Natural killer cell treated with Interleukin-12 subunit alpha and Interleukin-12 subunit beta and Interleukin-15 and Interleukin-18, amount 100 ng/mL, for 72 hours (primary cell): ENCODE results near the gene IRAG1. TPM values are rescaled to one million over a fixed set of nuclear protein-coding genes. Genes with fewer than 3 reads are reported as not detected.

Experiments
- ATAC-seq, 2 donors: fragments of 150-1000 bp; cut with Tn5 transposase in 1 of 2; sonication (Bioruptor Pico), chemical (Tn5 transposase) in 1 of 2; 2 replicates each; pipeline ENCODE4 v1.10.0; 2021
- DNase-seq: peaks from one replicate; pipeline ENCODE4 v3.0.0; 2022; ENCODE audit warnings: low spot score
- H3K27ac Mint-ChIP-seq, 2 donors: 1 replicate in 1 of 2; 2 replicates in 1 of 2; pipeline ENCODE4 v1.8.0; 2022; ENCODE audit warnings: mixed read lengths in 2 of 2, mild to moderate bottlenecking in 1 of 2, moderate library complexity in 1 of 2
- H3K27me3 Mint-ChIP-seq, 2 donors: 1 replicate in 1 of 2; 2 replicates in 1 of 2; pipeline ENCODE4 v1.8.0; 2022; ENCODE audit warnings: mixed read lengths in 2 of 2
- H3K36me3 Mint-ChIP-seq: one replicate; pipeline ENCODE4 v1.8.0; 2022; ENCODE audit warnings: mixed read lengths
- H3K4me1 Mint-ChIP-seq, 2 donors: 1 replicate in 1 of 2; 2 replicates in 1 of 2; pipeline ENCODE4 v1.8.0; 2022; ENCODE audit warnings: low read depth in 2 of 2, mixed read lengths in 2 of 2, mild to moderate bottlenecking in 1 of 2
- H3K4me3 Mint-ChIP-seq: one replicate; pipeline ENCODE4 v1.8.0; 2022; ENCODE audit warnings: mixed read lengths
- H3K9me3 Mint-ChIP-seq: 2 replicates; pipeline ENCODE4 v1.8.0; 2022; ENCODE audit warnings: mixed read lengths
- total RNA-seq, 2 donors: library from RNA; stranded (reverse); gene quantifications; one replicate each; pipeline ENCODE4 v1.2.3, GENCODE V29; 2022

The IRAG1 gene, protein sequence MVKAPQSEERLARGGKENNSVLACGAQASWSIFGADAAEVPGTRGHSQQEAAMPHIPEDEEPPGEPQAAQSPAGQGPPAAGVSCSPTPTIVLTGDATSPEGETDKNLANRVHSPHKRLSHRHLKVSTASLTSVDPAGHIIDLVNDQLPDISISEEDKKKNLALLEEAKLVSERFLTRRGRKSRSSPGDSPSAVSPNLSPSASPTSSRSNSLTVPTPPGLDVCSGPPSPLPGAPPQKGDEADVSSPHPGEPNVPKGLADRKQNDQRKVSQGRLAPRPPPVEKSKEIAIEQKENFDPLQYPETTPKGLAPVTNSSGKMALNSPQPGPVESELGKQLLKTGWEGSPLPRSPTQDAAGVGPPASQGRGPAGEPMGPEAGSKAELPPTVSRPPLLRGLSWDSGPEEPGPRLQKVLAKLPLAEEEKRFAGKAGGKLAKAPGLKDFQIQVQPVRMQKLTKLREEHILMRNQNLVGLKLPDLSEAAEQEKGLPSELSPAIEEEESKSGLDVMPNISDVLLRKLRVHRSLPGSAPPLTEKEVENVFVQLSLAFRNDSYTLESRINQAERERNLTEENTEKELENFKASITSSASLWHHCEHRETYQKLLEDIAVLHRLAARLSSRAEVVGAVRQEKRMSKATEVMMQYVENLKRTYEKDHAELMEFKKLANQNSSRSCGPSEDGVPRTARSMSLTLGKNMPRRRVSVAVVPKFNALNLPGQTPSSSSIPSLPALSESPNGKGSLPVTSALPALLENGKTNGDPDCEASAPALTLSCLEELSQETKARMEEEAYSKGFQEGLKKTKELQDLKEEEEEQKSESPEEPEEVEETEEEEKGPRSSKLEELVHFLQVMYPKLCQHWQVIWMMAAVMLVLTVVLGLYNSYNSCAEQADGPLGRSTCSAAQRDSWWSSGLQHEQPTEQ
- total RNA-seq = not detected

DNA sequence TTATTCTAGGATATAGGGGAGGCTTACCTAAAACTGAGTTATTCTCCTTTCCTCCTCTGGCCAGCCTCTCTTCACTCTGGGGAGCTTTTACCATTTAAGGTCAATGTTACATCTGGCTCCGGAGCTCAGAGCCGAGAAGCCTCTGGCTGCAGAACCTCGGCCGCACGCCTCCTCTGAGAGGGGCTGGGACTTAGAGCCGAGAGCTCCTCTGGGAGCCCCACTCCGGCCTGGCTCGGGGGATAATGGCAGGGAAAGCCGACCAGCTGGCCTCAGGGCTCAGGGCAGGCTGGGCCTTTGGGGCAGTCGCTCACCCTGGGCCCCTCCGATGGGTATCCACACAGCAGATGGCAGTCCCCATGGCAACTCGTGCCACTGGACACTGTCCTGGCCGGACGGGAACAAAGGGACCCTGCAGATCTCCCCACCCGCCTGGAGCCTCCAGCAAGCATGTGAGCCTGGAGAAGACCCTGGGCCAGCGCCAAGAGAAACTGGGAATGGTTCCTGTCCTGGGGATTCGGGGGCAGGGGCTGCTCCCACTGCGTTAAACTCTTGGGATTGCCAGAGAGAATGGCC lies at the start of gene IRAG1:
Gene IRAG1, minus strand, starts transcription at position 247 of the 573 bp plus-strand sequence. Its CDS starts 153 bp downstream, at position 94.
- Mint-ChIP-seq H3K36me3 (no peaks in the 10 kb centered on the region), H3K27ac (no peak within 1 kb of the TSS), H3K4me3 (no peak within 1 kb of the TSS), H3K4me1 (no peaks in the 10 kb centered on the region), H3K27me3 (peaks cover 0 to 8% of the 10 kb centered on the region in 2 donors), H3K9me3 (no peaks in the 10 kb centered on the region)
- DNase-seq (no peak), ATAC-seq (peak; percentile 37 to 41)

DNA sequence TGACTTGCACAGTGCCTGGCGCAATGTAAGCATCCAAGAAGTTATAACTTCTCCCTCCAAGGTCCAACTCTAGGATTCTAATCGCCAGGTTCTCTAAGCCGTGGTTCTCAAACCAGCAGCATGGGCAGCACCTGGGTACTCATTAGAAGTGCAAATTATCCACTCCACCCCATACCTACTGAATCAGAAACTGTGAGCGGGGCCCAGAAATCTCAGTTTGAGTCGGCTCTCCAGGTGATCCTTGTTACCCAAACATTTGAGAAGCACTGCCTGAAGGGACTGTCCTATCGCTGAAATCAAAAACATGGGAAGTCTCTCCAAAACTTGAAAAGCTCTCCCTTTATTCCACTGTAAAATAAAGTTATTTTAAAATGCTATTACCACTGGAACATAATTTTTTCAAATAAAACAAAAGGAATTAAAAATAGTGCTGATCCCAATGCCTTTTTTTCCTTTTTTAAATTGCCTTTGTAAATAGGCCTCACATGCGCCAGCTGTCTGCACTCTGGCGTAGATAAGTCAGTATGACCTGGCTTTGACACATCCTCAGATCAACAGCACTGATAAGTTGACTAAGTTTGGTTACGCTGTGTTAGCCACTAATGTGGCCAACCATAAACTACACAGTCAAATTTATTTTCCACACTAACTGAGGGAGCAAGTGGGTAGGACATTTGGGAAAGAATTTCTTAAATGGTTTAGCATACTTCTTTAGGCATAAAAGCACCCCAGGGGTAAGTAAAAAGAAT lies 49.1 kb upstream of the IRAG1 start:
- ATAC-seq (peak; percentile 91 to 97), DNase-seq (peak; percentile 68)
- peak overlapping the region in 1 of 2 donors; percentile 31 for H3K27ac Mint-ChIP-seq
- H3K4me1 Mint-ChIP-seq = peaks cover 24 to 29% of the 10 kb centered on the region in 2 donors
- no peaks in the 10 kb centered on the region for H3K36me3 Mint-ChIP-seq
- no peaks in the 10 kb centered on the region for H3K9me3 Mint-ChIP-seq
- H3K27me3 Mint-ChIP-seq = peaks cover 0 to 5% of the 10 kb centered on the region in 2 donors
- H3K4me3 Mint-ChIP-seq = peak overlapping the region; percentile 54

DNA sequence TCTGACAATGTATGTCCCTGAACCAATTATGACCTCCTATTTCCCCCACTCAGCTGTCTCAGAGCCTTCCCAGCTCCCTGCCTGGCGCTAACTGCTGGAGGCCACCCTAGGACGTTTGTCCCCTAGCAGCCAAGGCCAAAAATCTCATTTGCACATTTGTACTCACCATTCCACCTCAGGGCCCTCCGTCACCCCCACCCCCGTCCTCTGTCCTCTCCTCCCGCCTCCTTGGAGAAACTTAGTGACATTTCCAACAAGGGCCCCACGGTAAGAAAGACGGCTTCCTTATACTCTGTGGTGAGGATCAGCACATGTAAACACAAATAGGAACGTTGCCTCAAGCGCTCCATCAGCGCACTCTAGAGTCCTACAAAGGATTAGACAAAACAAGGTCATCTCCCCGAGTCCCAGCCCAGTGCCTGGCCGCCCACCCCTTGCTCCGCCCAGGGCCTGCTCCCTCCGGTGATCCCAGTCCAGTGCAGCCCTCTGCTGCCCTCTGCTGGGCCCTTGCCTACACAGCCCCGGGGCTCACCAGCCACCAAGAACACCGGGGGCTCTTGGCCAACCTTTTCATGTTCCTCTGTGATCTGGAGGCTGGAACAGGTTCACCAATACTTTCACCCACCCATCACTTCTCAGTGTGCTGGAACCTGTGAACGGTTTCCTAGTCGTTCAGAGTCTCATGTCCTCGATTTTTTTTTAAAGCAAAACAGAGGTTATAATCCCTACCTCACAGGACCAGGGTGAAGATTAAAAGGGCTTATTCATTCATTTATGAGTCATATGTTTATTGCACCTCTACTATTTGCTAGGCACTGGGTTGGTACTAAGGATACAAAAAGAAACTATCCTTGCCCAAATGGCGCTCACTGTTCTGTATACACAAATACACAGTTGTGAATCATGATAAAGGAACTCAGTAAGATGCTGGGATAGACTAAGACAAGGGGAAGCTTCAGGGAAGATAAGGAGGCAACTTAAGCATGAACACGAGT lies 42.2 kb upstream of the IRAG1 start:
- Mint-ChIP-seq H3K9me3 (no peaks in the 10 kb centered on the region), H3K4me3 (peak overlapping the region; percentile 43), H3K4me1 (peaks cover 10 to 12% of the 10 kb centered on the region in 2 donors), H3K27ac (peak overlapping the region; percentile 4 to 22), H3K36me3 (no peaks in the 10 kb centered on the region), H3K27me3 (peaks cover 3 to 5% of the 10 kb centered on the region in 2 donors)
- DNase-seq (peak; percentile 89), ATAC-seq (peak; percentile 99 to 100)

DNA sequence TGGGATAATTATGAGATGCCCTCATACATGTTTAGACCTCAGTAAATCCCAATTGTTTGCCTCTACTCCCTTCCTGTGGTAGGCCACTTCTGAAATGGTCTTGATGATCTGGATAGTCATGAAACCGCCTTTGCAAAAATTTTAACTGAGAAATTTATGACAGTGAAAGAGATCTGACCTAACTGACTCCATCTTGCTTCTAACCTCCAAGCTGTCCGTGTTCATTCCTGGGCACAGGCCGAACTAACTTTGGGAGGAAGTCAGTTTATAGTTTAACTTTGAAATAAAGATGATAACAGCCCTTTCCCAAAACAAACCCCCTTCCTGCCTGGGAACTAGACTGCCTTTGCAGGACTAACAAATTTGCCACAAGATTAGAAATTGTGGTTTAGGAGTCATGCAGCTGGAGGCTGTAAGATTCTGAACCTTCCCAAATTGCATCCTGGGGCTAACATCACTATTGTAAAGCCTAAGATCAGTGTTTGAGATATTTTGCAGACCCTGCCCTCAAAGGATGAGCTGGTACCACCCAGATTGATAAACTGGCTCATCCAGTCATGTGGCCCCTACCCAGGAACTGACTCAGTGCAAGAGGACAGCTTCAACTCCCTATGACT lies 37.6 kb upstream of the IRAG1 start:
- no peaks in the 10 kb centered on the region for H3K36me3 Mint-ChIP-seq
- peaks cover 8 to 9% of the 10 kb centered on the region in 2 donors for H3K4me1 Mint-ChIP-seq
- DNase-seq = no peak
- ATAC-seq = no peak
- no peaks in the 10 kb centered on the region for H3K9me3 Mint-ChIP-seq
- peaks cover 0 to 6% of the 10 kb centered on the region in 2 donors for H3K27me3 Mint-ChIP-seq
- H3K4me3 Mint-ChIP-seq = no peak overlapping the region
- H3K27ac Mint-ChIP-seq = no peak overlapping the region

DNA sequence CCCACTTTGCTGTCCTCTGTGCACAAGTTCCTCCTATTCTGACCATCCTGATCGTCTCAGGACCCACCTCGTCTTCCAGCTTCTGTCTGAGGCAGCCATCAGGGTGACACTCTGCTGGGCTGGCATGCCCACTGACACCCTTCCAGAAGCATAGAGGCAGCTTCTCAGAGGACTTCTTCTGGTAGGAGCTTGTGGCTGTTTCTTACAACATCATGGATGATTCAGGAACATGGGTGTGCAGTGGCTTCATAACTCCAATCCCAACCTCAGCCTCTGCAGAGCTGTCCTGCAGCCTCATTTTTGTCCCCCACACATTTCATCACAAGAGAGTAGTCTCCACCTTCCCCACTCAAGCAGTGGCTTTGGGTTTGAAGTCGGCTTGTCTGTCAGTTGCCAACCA lies 36.6 kb upstream of the IRAG1 start:
- peaks cover 0 to 8% of the 10 kb centered on the region in 2 donors for H3K4me1 Mint-ChIP-seq
- no peaks in the 10 kb centered on the region for H3K9me3 Mint-ChIP-seq
- no peak overlapping the region for H3K4me3 Mint-ChIP-seq
- ATAC-seq (no peak), DNase-seq (no peak)
- peaks cover 0 to 9% of the 10 kb centered on the region in 2 donors for H3K27me3 Mint-ChIP-seq
- H3K36me3 Mint-ChIP-seq = no peaks in the 10 kb centered on the region
- no peak overlapping the region for H3K27ac Mint-ChIP-seq

DNA sequence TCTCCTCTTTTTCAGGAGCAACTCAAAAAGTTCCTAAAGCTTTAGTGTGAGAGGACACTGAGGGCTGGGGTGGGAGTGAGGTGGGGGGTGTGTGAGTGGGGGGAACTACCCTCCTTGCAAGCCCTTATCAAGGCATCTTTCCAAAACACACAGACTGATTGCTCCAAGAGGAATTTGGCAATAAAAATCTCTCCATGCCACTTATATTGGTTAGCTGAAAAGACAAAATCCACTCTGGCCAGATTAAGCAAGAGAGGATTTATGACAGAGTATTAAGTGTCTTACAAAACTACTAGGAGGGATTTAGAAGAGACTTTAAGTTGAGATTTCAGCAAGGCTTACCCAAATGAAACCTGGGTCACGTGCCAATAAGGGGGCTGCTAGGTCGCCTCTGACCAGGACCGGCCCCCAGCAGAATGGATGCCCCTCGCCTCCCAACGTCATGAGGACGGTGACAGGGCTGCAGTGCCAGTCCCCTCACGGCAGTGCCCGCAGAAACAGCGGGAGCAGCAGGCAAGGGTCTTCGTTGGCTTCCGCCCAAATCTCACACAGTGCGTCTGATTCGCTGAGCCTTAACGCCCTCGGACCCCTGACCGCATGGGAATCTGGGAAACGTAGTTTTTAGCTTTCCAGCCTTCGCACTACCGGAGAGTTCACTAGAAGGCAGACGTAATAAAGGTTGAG lies 35.4 kb upstream of the IRAG1 start:
- DNase-seq = no peak
- no peaks in the 10 kb centered on the region for H3K9me3 Mint-ChIP-seq

DNA sequence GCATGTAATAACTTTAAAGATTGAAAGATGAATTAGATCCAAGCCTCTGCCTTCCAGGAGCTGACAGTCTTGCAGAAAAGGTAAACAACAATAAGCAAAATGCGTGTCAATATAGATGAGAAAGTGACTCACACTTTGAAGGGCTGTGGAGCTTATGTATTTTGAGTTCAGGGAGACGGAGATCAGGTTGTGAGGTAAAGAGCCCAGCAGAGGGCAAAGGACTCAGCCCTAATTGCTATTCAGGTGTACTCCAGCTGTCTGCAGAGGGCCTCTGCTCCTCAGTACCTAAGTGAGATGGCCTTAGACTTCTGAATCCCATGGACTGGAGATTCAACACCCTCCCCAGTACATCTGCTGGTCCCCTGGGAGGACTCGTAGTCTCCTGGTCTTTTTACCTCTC lies 34.6 kb upstream of the IRAG1 start:
- no peak overlapping the region for H3K27ac Mint-ChIP-seq
- DNase-seq (no peak), ATAC-seq (no peak)
- no peak overlapping the region for H3K4me3 Mint-ChIP-seq
- H3K9me3 Mint-ChIP-seq = no peaks in the 10 kb centered on the region
- no peaks in the 10 kb centered on the region for H3K36me3 Mint-ChIP-seq
- peaks cover 0 to 9% of the 10 kb centered on the region in 2 donors for H3K4me1 Mint-ChIP-seq
- H3K27me3 Mint-ChIP-seq = peaks cover 0 to 13% of the 10 kb centered on the region in 2 donors

More for the DNA sequence above, 35.4 kb upstream of the IRAG1 start:
- ATAC-seq = no peak
- Mint-ChIP-seq H3K27ac (no peak overlapping the region), H3K4me1 (peaks cover 0 to 9% of the 10 kb centered on the region in 2 donors), H3K27me3 (peaks cover 0 to 13% of the 10 kb centered on the region in 2 donors), H3K4me3 (no peak overlapping the region), H3K36me3 (no peaks in the 10 kb centered on the region)

DNA sequence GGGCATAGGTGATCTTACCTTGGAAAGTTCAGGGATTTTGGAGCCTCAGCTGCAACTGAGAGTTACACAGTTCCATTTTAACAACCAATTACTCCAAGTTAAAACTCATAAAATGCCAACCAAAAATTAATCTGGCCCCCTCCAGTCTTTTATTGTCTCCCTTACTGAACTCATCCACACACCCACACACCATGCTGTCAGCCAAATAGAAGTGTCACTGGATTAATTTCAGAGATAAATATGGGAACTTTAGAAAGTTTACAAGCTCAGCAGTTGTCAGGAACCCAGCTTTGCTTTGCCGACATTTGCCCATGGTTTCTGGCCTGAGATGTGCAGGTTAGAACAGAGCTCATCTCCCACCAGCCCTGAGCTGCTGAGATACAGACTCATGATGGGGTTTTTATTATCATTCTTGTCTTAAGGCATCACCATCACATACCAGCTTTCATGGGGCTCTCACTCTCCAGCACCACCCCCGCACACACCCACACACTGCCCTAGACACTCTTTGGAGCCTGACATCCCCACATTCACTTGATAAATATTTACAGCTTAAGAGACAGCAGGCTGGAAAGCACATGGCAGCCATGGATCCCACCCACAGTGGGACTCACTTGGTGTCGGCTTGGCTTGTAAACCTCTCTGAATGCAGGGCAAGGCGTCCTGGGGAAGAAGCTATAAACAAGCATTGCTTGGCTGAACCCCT lies 33.7 kb upstream of the IRAG1 start:
- no peak for DNase-seq
- ATAC-seq = no peak
- Mint-ChIP-seq H3K36me3 (no peaks in the 10 kb centered on the region), H3K9me3 (no peaks in the 10 kb centered on the region), H3K4me1 (peaks cover 0 to 9% of the 10 kb centered on the region in 2 donors), H3K27ac (no peak overlapping the region), H3K27me3 (peaks cover 0 to 13% of the 10 kb centered on the region in 2 donors), H3K4me3 (no peak overlapping the region)

DNA sequence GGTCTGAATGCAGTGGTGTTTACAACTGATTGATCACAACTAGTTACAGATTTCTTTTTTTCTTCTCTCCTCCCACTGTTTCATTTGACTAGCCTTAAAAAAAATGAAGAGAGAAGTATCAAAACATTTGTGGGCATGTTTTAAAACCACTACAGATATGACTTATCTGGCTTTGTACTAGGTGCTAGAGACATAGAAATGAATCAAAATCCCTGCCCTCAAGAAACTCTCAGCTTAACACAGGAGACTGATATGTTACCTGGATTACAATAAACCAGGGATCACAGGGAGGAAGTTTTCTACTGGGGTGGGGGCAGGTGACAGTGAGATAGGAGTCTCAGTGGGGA lies 32.3 kb upstream of the IRAG1 start:
- peak in 1 of 2 donors; percentile 24 for ATAC-seq
- Mint-ChIP-seq H3K36me3 (no peaks in the 10 kb centered on the region), H3K4me3 (no peak overlapping the region), H3K27me3 (peaks cover 0 to 13% of the 10 kb centered on the region in 2 donors), H3K9me3 (no peaks in the 10 kb centered on the region), H3K27ac (no peak overlapping the region), H3K4me1 (peaks cover 0 to 9% of the 10 kb centered on the region in 2 donors)
- no peak for DNase-seq

DNA sequence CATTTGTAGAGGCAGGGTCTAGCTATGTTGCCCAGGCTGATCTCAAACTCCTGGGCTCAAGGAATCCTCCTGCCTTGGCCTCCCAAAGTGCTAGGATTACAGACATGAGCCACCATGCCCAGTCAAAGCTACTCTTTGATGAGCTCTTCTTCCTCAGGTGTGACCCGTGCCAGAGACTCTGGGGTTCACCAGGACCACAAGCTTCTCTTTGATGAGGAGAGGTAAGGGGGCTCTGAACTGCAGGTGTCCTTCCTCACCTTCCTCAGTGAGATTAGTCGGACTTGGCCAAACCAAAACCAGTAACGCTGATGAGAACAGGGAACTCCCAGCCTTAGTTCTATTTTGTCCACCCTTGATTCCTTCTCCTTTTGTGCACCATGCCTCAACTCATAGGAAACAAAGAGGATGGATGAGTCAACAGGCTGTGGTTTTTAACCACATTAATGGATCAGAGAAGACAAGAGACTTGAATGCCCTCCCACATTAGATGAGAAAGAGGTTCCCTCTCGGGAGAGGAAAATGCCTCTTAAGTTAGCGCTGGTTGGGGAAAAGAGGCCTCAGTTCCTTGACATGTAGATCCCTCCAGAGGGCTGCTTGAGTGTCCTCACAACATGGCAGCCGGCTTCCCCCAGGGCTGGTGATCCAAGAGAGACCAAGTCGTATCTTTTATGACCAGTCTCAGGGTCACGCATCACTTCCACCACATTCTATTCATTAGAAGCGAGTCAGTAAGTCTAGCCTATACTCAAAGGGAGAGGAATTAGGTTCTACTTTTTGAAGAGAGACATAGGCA lies 31.8 kb upstream of the IRAG1 start:
- Mint-ChIP-seq H3K36me3 (no peaks in the 10 kb centered on the region), H3K27ac (no peak overlapping the region), H3K4me3 (no peak overlapping the region), H3K4me1 (peaks cover 0 to 9% of the 10 kb centered on the region in 2 donors), H3K9me3 (no peaks in the 10 kb centered on the region), H3K27me3 (peaks cover 0 to 13% of the 10 kb centered on the region in 2 donors)
- no peak for DNase-seq
- ATAC-seq = no peak
